Measurements from ENCODE around the gene HSF2BP. TPM values are rescaled to one million over a fixed set of nuclear protein-coding genes. Genes with fewer than 3 reads are reported as not detected.
"Not testable (repeated sequence)": the region's sequence is repeated elsewhere in the genome, so short reads cannot be mapped to it uniquely, and the experiment has no call there.

HSF2BP gene
- total RNA-seq, result 0.97 and 1.1 TPM in 2 replicates

- no peaks in the 10 kb centered on the region for H3K27me3 Mint-ChIP-seq (ENCODE audit: low read depth)
- intact Hi-C loops (cut with micrococcal nuclease), result loop anchor here (10.0 kb wide), 1 partner anchor 685 kb away; the partner anchor contains the start of gene PKNOX1
- DNase-seq (ENCODE audit: low spot score), result peak; percentile 78
- H3K4me3 Mint-ChIP-seq (ENCODE audit: low read depth), result peak within 1 kb of the TSS; percentile 96
- H3K36me3 Mint-ChIP-seq (ENCODE audit: low read depth), result peaks cover 41% of the 10 kb centered on the region
- no peaks in the 10 kb centered on the region for H3K9me3 Mint-ChIP-seq
- peaks cover 42% of the 10 kb centered on the region for H3K4me1 Mint-ChIP-seq (ENCODE audit: low read depth)
- H3K27ac Mint-ChIP-seq, result peak within 1 kb of the TSS; percentile 90
Observed at GRCh38 chr21:43659136-43660000, at the start of gene HSF2BP, which contains the start of gene RRP1B. Gene HSF2BP (minus strand): TSS chr21:43659488. CDS start chr21:43658096, 1,392 bp downstream. Gene RRP1B (plus strand): TSS chr21:43659560. CDS start chr21:43659665, 105 bp downstream.

GRCh38 chr21:43708745-43709381 lies 49.6 kb upstream of the HSF2BP start:
- Mint-ChIP-seq H3K27ac (no peak overlapping the region), H3K36me3 (ENCODE audit: low read depth) (no peaks in the 10 kb centered on the region), H3K27me3 (ENCODE audit: low read depth) (peaks cover 14% of the 10 kb centered on the region), H3K4me1 (ENCODE audit: low read depth) (no peaks in the 10 kb centered on the region), H3K9me3 (no peaks in the 10 kb centered on the region), H3K4me3 (ENCODE audit: low read depth) (no peak overlapping the region)
- intact Hi-C loops (cut with micrococcal nuclease), result no loop called here
- no peak for DNase-seq (ENCODE audit: low spot score)

- H3K27me3 Mint-ChIP-seq (ENCODE audit: low read depth), result peaks cover 14% of the 10 kb centered on the region
- DNase-seq (ENCODE audit: low spot score), result no peak
- no peak overlapping the region for H3K4me3 Mint-ChIP-seq (ENCODE audit: low read depth)
- H3K36me3 Mint-ChIP-seq (ENCODE audit: low read depth), result no peaks in the 10 kb centered on the region
- no peaks in the 10 kb centered on the region for H3K9me3 Mint-ChIP-seq
- no peak overlapping the region for H3K27ac Mint-ChIP-seq
- peaks cover 9% of the 10 kb centered on the region for H3K4me1 Mint-ChIP-seq (ENCODE audit: low read depth)
- intact Hi-C loops (cut with micrococcal nuclease), result no loop called here
Observed at GRCh38 chr21:43707462-43707861, 48.2 kb upstream of the HSF2BP start.

- intact Hi-C loops (cut with micrococcal nuclease), result no loop called here
- H3K9me3 Mint-ChIP-seq, result no peaks in the 10 kb centered on the region
- no peaks in the 10 kb centered on the region for H3K27me3 Mint-ChIP-seq (ENCODE audit: low read depth)
- peak overlapping the region; percentile 35 for H3K4me3 Mint-ChIP-seq (ENCODE audit: low read depth)
- peaks cover 12% of the 10 kb centered on the region for H3K4me1 Mint-ChIP-seq (ENCODE audit: low read depth)
- peaks cover 4% of the 10 kb centered on the region for H3K36me3 Mint-ChIP-seq (ENCODE audit: low read depth)
- no peak for DNase-seq (ENCODE audit: low spot score)
- no peak overlapping the region for H3K27ac Mint-ChIP-seq
Observed at GRCh38 chr21:43703035-43703880, 44.0 kb upstream of the HSF2BP start.

- Mint-ChIP-seq H3K27ac (no peak overlapping the region), H3K36me3 (ENCODE audit: low read depth) (peaks cover 5% of the 10 kb centered on the region), H3K27me3 (ENCODE audit: low read depth) (no peaks in the 10 kb centered on the region), H3K9me3 (no peaks in the 10 kb centered on the region), H3K4me1 (ENCODE audit: low read depth) (peaks cover 13% of the 10 kb centered on the region), H3K4me3 (ENCODE audit: low read depth) (peak overlapping the region; percentile 35)
- intact Hi-C loops (cut with micrococcal nuclease), result no loop called here
- DNase-seq (ENCODE audit: low spot score), result no peak
Observed at GRCh38 chr21:43702785-43703034, 43.4 kb upstream of the HSF2BP start.

GRCh38 chr21:43701936-43702784 lies 42.9 kb upstream of the HSF2BP start:
- intact Hi-C loops (cut with micrococcal nuclease), result no loop called here
- no peak overlapping the region for H3K4me3 Mint-ChIP-seq (ENCODE audit: low read depth)
- H3K27ac Mint-ChIP-seq, result no peak overlapping the region
- DNase-seq (ENCODE audit: low spot score), result no peak
- peaks cover 14% of the 10 kb centered on the region for H3K4me1 Mint-ChIP-seq (ENCODE audit: low read depth)
- no peaks in the 10 kb centered on the region for H3K9me3 Mint-ChIP-seq
- peaks cover 9% of the 10 kb centered on the region for H3K36me3 Mint-ChIP-seq (ENCODE audit: low read depth)
- H3K27me3 Mint-ChIP-seq (ENCODE audit: low read depth), result no peaks in the 10 kb centered on the region

- H3K4me3 Mint-ChIP-seq (ENCODE audit: low read depth), result no peak overlapping the region
Observed at GRCh38 chr21:43699933-43700599, 40.8 kb upstream of the HSF2BP start.

GRCh38 chr21:43699492-43699777 lies 40.1 kb upstream of the HSF2BP start:
- H3K9me3 Mint-ChIP-seq; H3K27me3 Mint-ChIP-seq (ENCODE audit: low read depth); H3K27ac Mint-ChIP-seq; DNase-seq (ENCODE audit: low spot score); intact Hi-C loops (cut with micrococcal nuclease); H3K4me3 Mint-ChIP-seq (ENCODE audit: low read depth): not testable (repeated sequence)
- Mint-ChIP-seq H3K36me3 (ENCODE audit: low read depth) (peaks cover 32% of the 10 kb centered on the region), H3K4me1 (ENCODE audit: low read depth) (peaks cover 14% of the 10 kb centered on the region)

More at GRCh38 chr21:43699933-43700599, 40.8 kb upstream of the HSF2BP start:
- Mint-ChIP-seq H3K27ac (no peak overlapping the region), H3K9me3 (no peaks in the 10 kb centered on the region), H3K36me3 (ENCODE audit: low read depth) (peaks cover 28% of the 10 kb centered on the region), H3K4me1 (ENCODE audit: low read depth) (peaks cover 14% of the 10 kb centered on the region), H3K27me3 (ENCODE audit: low read depth) (no peaks in the 10 kb centered on the region)
- no peak for DNase-seq (ENCODE audit: low spot score)
- intact Hi-C loops (cut with micrococcal nuclease), result no loop called here

GRCh38 chr21:43697758-43698643 lies 38.7 kb upstream of the HSF2BP start:
- peaks cover 9% of the 10 kb centered on the region for H3K4me1 Mint-ChIP-seq (ENCODE audit: low read depth)
- intact Hi-C loops (cut with micrococcal nuclease), result no loop called here
- no peaks in the 10 kb centered on the region for H3K27me3 Mint-ChIP-seq (ENCODE audit: low read depth)
- H3K36me3 Mint-ChIP-seq (ENCODE audit: low read depth), result peaks cover 45% of the 10 kb centered on the region
- DNase-seq (ENCODE audit: low spot score), result no peak
- no peak overlapping the region for H3K4me3 Mint-ChIP-seq (ENCODE audit: low read depth)
- no peaks in the 10 kb centered on the region for H3K9me3 Mint-ChIP-seq
- no peak overlapping the region for H3K27ac Mint-ChIP-seq

GRCh38 chr21:43696214-43696613 lies 36.9 kb upstream of the HSF2BP start:
- Mint-ChIP-seq H3K4me1 (ENCODE audit: low read depth) (peaks cover 5% of the 10 kb centered on the region), H3K27me3 (ENCODE audit: low read depth) (no peaks in the 10 kb centered on the region), H3K4me3 (ENCODE audit: low read depth) (no peak overlapping the region), H3K36me3 (ENCODE audit: low read depth) (peaks cover 49% of the 10 kb centered on the region), H3K27ac (no peak overlapping the region), H3K9me3 (no peaks in the 10 kb centered on the region)
- intact Hi-C loops (cut with micrococcal nuclease), result no loop called here
- no peak for DNase-seq (ENCODE audit: low spot score)

GRCh38 chr21:43694437-43695079 lies 35.3 kb upstream of the HSF2BP start:
- H3K9me3 Mint-ChIP-seq, result no peaks in the 10 kb centered on the region
- peaks cover 2% of the 10 kb centered on the region for H3K4me1 Mint-ChIP-seq (ENCODE audit: low read depth)
- no peak overlapping the region for H3K27ac Mint-ChIP-seq
- H3K27me3 Mint-ChIP-seq (ENCODE audit: low read depth), result no peaks in the 10 kb centered on the region
- intact Hi-C loops (cut with micrococcal nuclease), result no loop called here
- DNase-seq (ENCODE audit: low spot score), result no peak
- peaks cover 57% of the 10 kb centered on the region for H3K36me3 Mint-ChIP-seq (ENCODE audit: low read depth)
- H3K4me3 Mint-ChIP-seq (ENCODE audit: low read depth), result no peak overlapping the region

All from activated T-helper 2 cell treated with anti-CD3 and anti-CD28 coated beads, Interferon-gamma antibody, Interleukin-2, Interleukin-4, amounts not matched to agents 10 μg/mL and 5 μg/mL and 100 μg/mL, durations not matched to agents 14 hours and 24 hours and 36 hours (primary cell).